NOMO-1 treated with DMSO at 0.1 percent for 48 hours (cell line): ENCODE measurements around the gene NDUFA6.
"Not testable (repeated sequence)": the region's sequence is repeated elsewhere in the genome, so short reads cannot be mapped to it uniquely, and the experiment has no call there.

Source experiments
- DNase-seq: peaks from one replicate; lab custom pipeline; 2025; ENCODE audit not compliant: unreplicated experiment; lab: John Stamatoyannopoulos, UW

The NDUFA6 gene

DNA sequence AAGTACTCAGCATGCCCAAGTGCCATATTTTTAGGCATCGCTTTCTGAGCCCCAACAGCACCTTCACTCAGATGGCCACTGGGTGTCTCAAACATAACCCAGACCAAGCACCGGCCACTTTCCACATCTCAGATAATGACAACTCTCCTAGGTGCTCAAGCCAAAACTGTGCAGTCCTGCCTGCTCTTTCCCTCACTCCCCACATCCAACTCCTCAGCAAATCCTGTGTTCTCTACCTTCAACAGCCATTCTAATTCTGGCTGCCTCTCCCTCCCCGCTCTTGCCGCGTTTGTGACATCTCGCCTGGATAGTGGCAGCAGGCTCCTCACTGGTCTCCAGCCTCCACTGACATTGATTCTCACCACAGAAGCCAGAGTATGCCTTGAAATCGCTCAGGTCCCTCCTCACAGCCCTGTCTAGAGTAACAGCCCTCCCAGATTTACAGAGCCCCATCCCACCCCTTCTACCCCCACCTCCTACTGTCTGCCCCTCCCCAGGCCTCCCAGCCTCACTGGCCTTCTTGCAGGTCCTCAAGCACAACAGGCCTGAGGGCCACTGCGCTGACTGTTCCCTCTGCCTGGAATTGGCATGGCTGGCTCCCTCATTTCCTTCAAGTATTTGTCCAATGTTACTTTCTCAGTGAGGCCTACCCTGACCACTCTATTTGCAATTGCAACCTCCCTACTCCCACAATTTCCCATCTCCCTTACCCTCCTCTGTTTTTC lies 17.8 kb downstream of the NDUFA6 start:
- no peak for DNase-seq

DNA sequence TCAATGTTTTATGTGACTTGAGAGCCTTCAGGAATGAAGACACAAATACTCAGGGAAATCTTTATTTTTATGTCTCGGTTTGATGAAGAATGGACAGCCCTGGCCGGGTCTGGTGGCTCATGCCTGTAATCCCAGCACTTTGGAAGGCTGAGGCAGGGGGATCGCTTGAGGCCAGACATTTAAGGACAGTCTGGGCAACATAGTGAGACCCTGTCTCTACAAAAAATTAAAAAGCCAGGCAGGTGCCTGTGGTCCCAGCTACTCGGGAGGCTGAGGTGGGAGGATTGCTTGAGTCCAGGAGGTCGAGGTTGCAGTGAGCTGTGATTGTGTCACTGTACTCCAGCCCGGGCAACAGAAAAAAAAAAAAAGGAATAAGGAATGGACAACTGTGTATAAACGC lies 19.1 kb downstream of the NDUFA6 start:
- DNase-seq = not testable (repeated sequence)

DNA sequence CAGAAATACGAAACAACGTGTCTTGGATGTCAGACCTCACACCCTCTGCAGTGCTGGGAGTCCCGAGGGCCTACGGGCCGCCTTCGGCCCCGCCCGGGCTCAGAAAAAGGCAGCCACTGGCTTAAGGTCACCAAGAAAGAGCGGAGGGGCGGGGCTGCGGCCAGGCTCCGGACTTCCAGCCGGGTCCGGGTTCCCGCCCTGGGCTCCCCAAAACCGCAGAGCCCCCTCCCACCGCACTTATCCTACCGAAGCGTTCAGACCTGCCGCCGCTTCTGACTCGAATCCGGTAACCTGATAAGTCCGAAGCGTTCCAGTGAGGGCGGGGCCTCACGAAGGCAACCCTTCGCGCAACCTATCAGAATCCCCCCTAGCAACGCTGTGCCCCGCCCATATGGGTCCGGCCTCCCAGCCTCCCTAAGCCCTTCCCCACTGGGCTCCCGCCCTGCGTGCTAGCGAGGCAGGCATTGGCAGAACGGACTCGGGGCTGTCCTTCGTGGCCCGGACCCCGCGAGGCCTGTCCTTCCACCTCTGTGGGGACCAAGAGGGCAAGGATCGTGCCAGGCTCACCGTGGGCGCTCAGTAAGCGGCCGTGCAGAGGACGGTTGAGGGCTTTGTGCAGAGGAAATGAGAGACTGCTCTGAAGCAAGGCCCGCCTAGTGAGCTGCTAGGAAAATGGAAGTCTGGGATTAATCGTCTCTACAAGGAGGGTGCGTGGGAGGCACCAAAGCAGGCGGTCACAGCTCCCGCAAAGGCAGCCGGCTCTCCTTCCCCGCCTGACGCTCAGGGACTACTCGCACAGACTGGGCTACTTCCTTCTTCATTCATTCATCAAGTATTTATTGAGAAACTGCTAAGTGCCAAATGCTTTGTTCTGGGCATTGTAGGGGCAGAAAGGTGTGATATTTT lies 19.8 kb downstream of the NDUFA6 start, which contains the start of gene NAGA:
TSS of gene NAGA (minus strand) at position 296 of the 906 bp plus-strand sequence. CDS start 515 bp downstream, outside the sequence.
- peak; percentile 99 for DNase-seq

DNA sequence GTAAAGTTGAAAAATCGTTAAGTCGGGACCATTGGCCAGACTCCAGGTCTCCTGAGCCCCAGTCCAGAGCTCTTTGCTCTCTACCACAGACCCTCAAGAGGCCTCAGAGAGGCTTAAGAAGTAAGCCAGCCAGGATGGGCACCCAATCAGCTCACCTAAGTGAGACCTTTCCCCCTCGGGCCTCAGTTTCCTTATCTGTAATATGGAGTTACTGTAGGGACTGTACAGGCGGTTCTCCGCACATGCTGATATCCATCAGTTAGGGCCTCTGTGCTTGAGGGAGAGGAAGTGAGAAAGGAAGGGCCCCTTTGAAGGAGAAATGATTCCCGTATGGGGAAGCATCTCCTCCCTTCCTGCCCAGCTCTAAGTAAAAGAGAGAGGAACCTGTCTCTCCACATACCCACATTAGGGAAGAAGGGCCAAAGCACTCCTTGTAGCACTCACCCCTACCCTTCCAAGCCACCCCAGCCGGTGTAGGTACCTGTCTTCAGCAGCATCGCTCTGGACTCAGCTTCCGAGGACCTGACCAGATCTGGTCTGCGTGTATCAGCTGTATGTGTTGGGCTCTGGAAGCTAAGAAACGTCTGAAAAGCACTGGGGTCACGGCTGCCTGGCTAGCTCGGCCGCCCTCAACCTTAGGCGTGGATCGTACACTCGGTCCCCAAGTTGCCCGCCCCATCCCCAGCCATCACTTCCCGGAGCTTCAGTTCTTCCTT lies 20.6 kb downstream of the NDUFA6 start:
- peak; percentile 86 for DNase-seq

DNA sequence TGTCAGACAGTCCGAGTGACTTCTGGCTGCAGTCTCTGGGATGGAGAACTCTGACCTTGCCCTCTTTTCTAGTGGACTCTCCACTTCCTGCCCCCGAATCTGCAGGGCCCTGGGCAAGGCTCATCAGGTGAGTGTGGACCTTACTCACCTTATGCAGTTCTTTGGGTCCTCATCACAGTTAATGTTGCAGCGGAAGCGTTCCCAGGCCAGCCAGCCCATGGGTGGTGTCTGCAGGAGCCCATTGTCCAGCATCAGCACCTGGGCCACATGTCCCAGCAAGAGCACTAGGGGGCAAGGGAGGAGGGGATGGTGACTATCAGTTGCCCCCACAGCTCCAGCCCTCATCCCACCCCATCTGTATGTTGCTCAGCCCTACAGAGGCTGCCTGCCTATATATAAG lies 22.3 kb downstream of the NDUFA6 start:
- DNase-seq = no peak

DNA sequence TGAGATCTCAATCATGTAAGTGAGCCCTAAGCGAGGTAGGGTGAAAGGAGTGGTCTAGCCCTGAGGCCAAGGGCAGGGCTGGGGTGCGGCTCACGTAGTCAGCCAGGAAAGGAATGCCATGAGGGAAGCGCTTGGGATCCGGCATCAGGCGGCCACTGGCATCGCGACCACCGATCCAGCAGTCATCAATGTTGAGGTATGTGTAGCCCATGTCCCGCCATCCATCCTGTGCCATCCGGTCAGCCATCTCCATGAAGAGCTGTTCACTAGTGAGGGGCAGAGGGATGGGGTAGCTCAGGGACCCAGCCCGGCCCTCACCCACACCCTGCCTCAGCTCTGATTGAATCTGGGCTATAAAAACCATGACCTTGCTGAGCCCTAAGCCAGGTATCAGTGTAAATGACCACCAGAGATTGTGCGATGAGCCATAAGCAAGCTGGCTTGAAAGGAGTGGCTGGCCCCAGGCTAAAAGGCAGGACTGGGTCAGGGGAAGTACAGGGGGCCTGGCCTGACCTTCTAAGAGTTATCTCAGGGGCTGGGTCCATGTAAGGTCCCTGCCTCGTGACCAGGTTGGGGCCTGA lies 22.8 kb downstream of the NDUFA6 start:
- DNase-seq = no peak

DNA sequence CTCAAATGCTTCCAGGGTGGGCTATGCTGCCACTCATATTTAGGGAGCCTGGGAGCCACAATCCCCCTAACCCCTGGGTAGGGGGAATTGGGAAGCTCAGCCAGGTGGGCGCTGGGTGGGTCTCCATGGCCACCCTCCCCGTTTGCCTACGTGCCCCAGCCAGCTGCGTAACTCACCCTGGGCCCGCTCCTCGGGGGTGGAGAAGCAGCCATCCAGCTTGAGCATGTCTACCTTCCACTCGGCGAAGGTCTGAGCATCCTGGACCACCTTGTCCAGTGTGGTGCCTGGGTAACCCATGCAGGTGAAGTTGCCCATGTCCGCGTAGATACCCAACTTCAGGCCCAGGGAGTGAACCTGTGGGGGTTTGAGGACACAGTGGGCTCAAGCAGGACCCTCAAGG lies 23.6 kb downstream of the NDUFA6 start:
- no peak for DNase-seq

DNA sequence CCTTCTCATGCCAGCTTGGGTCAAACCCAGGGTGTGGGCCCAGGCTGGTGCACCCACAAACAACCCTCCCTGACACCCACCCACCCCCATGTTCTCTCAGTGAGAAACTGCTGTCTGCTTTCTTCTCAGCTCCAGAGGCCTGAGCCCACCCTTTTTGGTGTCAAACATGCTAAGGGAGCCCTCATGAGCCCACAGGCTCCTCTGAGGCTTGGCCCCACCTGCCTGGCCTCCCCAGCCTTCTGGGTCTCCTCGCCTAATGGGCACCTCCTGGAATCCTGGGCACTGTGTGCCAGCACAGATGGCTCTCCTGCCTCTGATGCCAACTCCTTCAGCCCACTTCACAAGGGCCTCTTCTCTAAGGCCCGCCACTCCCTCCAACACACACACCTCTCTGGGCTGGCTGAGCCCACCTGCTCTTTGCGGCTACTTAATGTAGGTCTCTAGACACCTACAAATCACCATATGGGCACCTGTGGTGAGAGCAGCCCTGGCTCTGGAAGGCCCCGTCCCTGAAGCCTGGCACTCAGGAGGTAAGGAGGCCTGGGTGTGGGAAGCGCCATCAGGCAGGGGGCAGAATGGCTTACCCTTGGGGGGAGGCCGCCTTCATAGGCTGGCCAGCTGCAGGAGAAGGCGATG lies 24.3 kb downstream of the NDUFA6 start:
- no peak for DNase-seq

DNA sequence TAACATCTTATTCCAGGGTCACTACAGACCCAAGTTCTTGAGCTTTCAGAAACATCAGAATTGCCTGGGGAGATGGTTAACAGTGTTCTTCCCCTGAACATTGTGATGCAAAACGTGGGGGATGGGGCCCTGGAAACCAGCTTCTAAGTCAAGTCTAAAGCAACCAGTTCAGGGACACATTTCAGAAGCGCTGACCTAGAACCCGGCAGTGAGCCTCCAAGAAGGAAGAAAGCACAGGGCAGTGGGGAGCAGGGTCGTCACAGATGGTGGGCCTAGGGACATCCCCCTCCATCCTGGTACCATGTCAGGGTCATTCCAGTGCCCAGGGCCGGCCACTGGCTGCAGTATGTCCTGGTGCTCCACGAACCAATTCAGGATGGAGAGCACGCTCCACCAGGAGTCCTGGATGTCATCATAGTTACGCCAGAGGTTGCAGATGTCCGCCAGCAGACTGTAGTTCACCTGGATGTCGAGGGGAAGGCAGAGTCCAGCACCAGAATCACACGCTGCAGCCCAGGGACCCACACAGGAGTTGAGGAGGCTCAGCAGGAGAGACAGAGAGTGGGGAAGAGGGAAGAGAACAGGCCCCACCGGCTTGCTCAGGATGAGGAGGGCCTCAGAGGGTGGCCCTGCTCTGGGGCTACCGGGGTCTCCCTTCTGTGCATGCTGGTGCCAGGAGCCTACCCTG lies 25.0 kb downstream of the NDUFA6 start:
- DNase-seq = no peak

DNA sequence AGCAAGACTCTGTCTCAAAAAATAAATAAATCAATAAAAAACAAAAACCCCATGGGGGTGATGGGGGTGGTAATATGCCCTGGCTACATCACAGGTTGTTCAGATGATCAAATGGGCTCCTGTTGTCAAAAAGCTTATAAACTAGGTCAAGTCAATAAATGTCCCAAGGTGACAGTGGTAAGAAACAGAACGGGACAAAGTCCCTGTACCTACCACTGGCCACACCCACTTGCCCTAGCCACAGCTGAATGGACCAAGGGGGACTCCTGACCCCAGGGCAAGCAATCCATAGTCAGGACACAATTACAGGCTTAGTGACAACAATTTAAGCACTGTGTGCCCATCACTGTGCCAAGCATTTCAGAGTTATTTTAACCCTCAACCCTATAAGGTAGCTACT lies 25.9 kb downstream of the NDUFA6 start:
- DNase-seq = no peak

DNA sequence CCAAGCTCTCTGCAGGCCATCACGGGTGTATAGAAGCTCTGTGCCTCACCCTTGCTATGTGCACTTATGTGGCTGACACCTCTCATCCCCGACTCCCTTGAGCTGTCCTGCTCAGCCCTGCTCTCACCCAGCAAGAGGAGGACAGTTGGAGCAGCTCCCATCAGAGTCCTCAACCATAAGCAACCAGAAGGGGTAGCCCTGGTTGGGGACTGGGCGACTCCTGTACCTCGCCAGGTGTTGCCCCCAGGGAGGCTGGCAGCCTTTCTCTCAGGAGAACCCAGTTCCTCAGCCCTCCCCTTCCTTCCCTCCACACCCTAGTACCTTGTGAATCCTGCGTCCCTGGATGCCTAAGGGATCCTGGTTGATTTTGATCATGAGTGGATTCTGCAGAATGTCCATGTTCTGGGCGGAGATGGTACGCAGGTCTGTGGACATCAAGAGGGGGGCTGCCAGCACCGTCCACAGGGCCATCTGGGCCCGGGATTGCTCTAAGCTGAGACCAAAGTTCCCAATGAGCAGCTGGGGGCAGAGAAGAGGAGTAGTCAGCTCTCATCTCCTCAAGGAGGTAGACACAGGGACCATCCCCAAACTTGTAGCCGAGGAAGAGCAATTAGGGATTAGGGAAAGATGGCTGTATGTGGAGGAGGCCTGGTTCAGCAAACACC lies 27.9 kb downstream of the NDUFA6 start:
- DNase-seq = no peak

DNA sequence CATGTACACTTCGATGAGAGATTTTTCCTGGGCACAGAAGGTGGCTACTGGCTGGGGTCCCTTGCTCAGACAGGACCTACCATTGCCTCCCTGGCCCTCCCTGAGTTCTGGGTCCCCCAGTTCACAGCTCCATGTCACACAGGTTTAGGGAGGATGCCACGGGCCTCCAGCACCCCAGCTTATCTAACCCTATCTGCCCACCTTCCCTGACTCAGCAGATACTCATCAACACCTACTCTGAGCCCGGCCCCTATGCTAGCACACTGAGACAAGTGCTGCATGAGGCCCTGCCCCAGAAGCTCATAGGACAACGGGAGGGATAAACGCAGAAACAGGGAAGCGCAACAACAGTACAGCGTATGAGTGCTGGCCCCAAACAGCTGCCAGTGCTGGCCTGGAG lies 29.5 kb downstream of the NDUFA6 start:
- DNase-seq = no peak

DNA sequence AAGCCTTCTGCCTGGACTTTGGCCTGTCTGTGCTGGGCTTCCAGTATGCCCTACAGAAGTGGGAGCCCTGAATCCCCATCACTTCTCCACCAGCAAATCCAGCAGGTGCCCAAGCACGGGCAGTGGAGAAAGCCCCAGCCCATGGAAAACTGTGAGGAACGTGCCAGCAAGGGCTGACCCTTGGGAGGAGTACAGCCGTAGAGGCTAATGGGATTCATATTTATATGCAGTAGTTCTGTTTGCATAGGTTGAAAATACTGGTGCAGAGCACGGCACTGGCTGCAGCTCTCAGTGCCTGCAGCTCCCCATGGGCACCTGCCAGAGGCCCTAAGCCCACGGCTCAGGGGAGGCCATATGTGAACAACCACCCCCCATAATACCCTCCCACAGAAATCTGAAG lies 30.1 kb downstream of the NDUFA6 start:
- DNase-seq = no peak

DNA sequence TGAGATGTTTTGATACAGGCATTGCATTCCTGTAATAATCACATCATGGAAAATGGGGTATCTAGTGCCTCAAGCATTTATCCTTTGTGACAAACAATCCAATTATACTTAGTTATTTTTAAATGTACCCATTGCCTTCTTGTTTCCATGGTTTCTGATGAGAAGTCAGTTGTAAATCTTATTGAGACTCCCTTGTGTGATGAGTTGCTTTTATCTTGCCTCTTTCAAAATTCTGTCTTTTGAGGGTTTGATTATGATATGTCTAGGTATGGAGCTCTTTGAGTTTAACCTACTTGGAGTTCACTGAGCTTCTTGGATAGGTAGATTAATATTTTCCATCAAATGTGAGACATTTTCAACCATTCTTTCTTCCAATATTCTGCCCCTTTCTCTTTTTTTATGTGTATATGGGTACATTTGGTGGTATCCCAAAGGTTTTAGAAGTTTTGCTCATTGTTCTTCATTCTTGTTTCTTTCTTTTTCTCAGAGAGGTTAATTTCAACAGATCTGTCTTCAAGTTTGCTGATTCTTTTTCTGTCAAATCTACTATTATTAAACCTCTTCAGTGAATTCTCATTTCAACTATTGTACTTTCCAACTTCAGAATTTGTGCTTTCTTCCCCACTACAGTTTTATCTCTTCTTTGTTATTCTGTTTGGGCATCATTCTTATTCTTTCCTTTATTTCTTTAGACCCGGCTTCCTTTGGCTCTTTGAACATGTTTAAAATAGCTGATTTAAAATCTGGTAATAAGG lies 33.6 kb downstream of the NDUFA6 start:
- DNase-seq = no peak

DNA sequence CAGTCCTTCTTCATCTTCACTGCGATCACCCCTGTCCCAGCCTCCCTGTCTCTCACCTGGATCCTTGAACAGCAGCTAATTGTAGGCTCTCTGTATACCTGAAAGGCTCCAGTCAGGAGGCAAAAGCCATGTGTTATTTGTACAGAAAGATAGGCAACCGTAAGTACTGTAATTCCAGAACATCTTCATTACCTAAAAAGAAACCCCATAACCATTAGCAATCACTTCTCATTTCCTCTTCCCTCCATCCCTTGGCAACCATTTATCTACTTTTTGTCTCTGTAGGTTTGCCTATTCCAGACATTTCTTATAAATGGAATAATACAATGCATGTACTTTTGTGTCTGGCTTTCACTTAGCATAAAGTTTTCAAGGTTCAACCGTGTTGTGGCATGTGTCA lies 37.8 kb downstream of the NDUFA6 start:
- DNase-seq = no peak

DNA sequence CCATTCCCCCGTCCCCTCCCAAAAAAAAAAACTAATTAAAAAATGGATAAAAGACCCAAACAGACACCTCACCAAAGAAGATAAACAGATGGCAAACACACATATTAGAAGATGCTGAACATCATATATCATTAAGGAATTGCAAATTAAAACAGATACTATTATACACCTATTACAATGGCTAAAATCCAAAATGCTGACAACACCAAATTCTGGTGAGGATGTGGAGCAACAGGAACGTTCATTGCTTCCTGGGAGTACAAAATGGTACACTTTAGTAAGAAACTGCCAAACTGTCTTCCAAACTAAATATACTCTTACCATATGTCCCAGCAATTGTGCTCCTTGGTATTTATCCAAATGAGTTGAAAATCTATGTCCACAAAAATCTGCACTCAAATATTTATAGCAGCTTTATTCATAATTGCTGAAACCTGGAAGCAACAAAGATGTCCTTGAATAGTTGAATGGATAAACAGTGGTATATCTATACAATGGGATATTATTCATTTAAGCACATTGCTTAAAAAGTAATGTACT lies 39.9 kb downstream of the NDUFA6 start:
- no peak for DNase-seq

DNA sequence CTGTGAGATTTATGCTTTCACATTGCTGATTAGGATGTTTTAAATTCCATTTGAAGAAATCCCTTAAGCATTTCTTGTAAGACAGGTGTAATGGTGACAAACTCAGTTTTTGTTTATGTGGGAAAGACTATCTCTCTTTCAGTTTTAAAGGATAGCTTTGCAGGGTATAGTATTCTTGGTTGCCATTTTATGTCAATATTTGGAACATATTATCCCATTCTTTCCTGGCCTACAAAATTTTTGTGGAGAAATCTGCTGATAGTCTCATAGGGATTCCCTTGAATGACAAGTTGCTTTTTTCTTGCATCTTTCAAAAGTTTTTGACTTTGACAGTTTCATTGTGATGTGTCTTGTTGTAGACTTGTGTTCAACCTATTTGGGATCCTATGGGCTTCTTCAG lies 48.8 kb downstream of the NDUFA6 start:
- no peak for DNase-seq

DNA sequence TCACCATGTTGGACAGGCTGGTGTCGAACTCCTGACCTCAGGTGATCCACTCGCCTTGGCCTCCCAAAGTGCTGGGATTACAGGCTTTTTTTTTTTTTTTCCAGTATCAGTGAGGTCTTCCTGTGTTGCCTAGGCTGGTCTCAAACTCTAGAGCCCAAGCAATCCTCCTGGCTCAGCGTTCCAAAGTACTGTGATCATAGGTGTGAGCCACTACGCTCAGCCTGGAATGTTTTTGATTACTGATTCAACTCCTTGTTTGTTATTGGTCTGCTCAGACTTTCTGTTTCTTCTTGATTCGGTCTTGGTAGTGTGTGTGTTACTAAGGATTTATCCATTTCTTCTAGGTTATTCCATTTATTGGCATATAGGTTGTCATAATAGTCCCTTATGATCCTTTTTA lies 51.3 kb downstream of the NDUFA6 start:
- no peak for DNase-seq
